ENCODE data around the gene NARS2. TPM values are rescaled to one million over a fixed set of nuclear protein-coding genes. Genes with fewer than 3 reads are reported as not detected.
"Not testable (repeated sequence)": the region's sequence is repeated elsewhere in the genome, so short reads cannot be mapped to it uniquely, and the experiment has no call there.

The NARS2 gene
- total RNA-seq, 4 donors from 2014 or later = 12.9 to 29.1 (median 18.7) TPM

DNA sequence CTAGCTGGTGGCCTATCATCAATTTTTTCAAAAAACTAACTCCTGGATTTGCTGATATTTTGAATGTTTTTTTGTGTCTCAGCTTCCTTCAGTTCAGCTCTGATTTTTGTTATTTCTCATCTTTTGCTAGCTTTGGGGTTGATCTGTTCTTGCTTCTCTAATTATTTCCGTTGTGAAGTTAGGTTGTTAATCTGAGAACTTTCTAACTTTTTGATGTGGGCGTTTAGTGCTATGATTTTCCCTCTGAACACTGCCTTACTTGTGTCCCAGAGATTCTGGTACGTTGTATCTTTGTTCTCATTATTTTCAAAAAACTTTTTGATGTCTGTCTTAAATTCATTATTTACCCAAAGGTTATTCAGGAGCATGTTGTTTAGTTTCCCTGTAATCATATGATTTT is 19.1 kb downstream of the NARS2 start:
- H3K27me3 ChIP-seq = no peaks in the 10 kb centered on the region
- peaks cover 0 to 5% of the 10 kb centered on the region in 2 donors for H3K36me3 ChIP-seq
- intact Hi-C loops (cut with DNase I; ENCODE audit: low total_unique reads) (no loop called here), in situ Hi-C loops (cut with MboI; ENCODE audit: low sequenced_read_pairs in 4 of 4) (loop anchor here in 3 of 4 donors (25.0 kb wide), 2 partner anchors 343 to 418 kb away; partner anchors contain the start of gene ALG8 (in 3 of the 3))
- ATAC-seq (no peak), DNase-seq (no peak)
- H3K4me3 ChIP-seq = no peak overlapping the region
- H3K4me1 ChIP-seq = peaks cover 2 to 6% of the 10 kb centered on the region in 2 donors
- no peak for TF ChIP-seq POLR2A (IDR thresholded peaks at IDR 0.05)
- TF ChIP-seq, protein P1, sequence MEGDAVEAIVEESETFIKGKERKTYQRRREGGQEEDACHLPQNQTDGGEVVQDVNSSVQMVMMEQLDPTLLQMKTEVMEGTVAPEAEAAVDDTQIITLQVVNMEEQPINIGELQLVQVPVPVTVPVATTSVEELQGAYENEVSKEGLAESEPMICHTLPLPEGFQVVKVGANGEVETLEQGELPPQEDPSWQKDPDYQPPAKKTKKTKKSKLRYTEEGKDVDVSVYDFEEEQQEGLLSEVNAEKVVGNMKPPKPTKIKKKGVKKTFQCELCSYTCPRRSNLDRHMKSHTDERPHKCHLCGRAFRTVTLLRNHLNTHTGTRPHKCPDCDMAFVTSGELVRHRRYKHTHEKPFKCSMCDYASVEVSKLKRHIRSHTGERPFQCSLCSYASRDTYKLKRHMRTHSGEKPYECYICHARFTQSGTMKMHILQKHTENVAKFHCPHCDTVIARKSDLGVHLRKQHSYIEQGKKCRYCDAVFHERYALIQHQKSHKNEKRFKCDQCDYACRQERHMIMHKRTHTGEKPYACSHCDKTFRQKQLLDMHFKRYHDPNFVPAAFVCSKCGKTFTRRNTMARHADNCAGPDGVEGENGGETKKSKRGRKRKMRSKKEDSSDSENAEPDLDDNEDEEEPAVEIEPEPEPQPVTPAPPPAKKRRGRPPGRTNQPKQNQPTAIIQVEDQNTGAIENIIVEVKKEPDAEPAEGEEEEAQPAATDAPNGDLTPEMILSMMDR (IDR thresholded peaks at IDR 0.05 in 4 of 5, conservative IDR thresholded peaks at IDR 0.05 in 1 of 5) = no peak
- no peaks in the 10 kb centered on the region for H3K9me3 ChIP-seq
- no peak overlapping the region for H3K27ac ChIP-seq

DNA sequence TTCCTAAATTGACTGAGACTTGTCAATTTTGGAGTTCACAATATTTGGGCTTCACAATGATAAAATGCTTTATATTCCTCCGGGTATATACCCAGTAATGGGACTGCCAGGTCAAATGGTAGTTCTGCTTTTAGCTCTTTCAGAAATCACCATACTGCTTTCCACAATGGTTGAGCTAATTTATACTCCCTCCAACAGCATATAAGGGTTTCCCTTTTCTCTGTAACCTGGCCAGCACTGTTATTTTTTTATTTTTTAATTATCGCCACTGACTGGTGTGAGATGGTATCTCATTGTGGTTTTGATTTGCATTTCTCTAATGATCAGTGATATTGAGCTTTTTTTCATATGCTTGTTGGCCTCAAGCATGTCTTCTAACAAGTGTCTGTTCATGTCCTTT is 21.8 kb downstream of the NARS2 start:
- ATAC-seq = no peak
- TF ChIP-seq POLR2A (IDR thresholded peaks at IDR 0.05) = no peak
- TF ChIP-seq, protein P1 (IDR thresholded peaks at IDR 0.05 in 4 of 5, conservative IDR thresholded peaks at IDR 0.05 in 1 of 5) = no peak
- Histone ChIP-seq H3K36me3 (peaks cover 0 to 5% of the 10 kb centered on the region in 2 donors), H3K4me1 (no peaks in the 10 kb centered on the region), H3K27ac (no peak overlapping the region), H3K9me3 (no peaks in the 10 kb centered on the region), H3K27me3 (no peaks in the 10 kb centered on the region), H3K4me3 (no peak overlapping the region)
- intact Hi-C loops (cut with DNase I; ENCODE audit: low total_unique reads) (no loop called here), in situ Hi-C loops (cut with MboI; ENCODE audit: low sequenced_read_pairs in 4 of 4) (loop anchor here in 3 of 4 donors (25.0 kb wide), 2 partner anchors 341 to 416 kb away; partner anchors contain the start of gene ALG8 (in 3 of the 3))
- no peak for DNase-seq

DNA sequence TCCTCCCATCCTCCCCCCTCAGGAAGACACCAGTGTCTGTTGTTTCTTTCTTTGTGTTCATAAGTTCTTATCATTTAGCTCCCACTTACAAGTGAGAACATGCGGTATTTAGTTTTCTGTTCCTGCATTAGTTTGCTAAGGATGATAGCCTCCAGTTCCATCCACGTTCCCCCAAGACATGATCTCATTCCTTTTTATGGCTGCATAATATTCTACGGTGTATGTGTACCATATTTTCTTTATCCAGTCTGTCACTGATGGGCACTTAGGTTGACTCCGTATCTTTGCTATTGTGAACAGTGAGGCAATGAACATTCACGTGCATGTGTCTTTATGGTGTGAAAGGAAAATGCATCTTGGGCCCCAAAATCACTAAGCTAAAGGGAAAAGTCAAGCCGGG is 22.5 kb downstream of the NARS2 start:
- H3K27ac ChIP-seq; H3K4me3 ChIP-seq; intact Hi-C loops (cut with DNase I; ENCODE audit: low total_unique reads); H3K4me1 ChIP-seq; H3K27me3 ChIP-seq; DNase-seq; H3K36me3 ChIP-seq; H3K9me3 ChIP-seq; ATAC-seq: not testable (repeated sequence)
- in situ Hi-C loops (cut with MboI; ENCODE audit: low sequenced_read_pairs in 4 of 4) = loop anchor here in 3 of 4 donors (25.0 kb wide), 2 partner anchors 340 to 415 kb away; partner anchors contain the start of gene ALG8 (in 3 of the 3)

- H3K27me3 ChIP-seq = no peaks in the 10 kb centered on the region
- no peak for DNase-seq
- intact Hi-C loops (cut with DNase I; ENCODE audit: low total_unique reads) = no loop called here
- H3K9me3 ChIP-seq = no peaks in the 10 kb centered on the region
- TF ChIP-seq POLR2A (IDR thresholded peaks at IDR 0.05) = no peak
- TF ChIP-seq, protein P1 (IDR thresholded peaks at IDR 0.05 in 4 of 5, conservative IDR thresholded peaks at IDR 0.05 in 1 of 5) = no peak
- H3K4me1 ChIP-seq = no peaks in the 10 kb centered on the region
- no peak overlapping the region for H3K4me3 ChIP-seq
- ATAC-seq = no peak
- no peaks in the 10 kb centered on the region for H3K36me3 ChIP-seq
- no peak overlapping the region for H3K27ac ChIP-seq
- in situ Hi-C loops (cut with MboI; ENCODE audit: low sequenced_read_pairs in 4 of 4) = loop anchor here in 3 of 4 donors (25.0 kb wide), 2 partner anchors 339 to 414 kb away; partner anchors contain the start of gene ALG8 (in 3 of the 3)
Measured at GRCh38 chr11:78551066-78551465, 23.6 kb downstream of the NARS2 start.

GRCh38 chr11:78549624-78550409 is 24.8 kb downstream of the NARS2 start:
- no peak for DNase-seq
- no peaks in the 10 kb centered on the region for H3K9me3 ChIP-seq
- no peak overlapping the region for H3K4me3 ChIP-seq
- in situ Hi-C loops (cut with MboI; ENCODE audit: low sequenced_read_pairs in 4 of 4) (loop anchor here in 3 of 4 donors (25.0 kb wide), 2 partner anchors 338 to 413 kb away; partner anchors contain the start of gene ALG8 (in 3 of the 3)), intact Hi-C loops (cut with DNase I; ENCODE audit: low total_unique reads) (no loop called here)
- H3K4me1 ChIP-seq = no peaks in the 10 kb centered on the region
- no peaks in the 10 kb centered on the region for H3K36me3 ChIP-seq
- no peaks in the 10 kb centered on the region for H3K27me3 ChIP-seq
- ATAC-seq = no peak
- TF ChIP-seq POLR2A (IDR thresholded peaks at IDR 0.05) = no peak
- TF ChIP-seq, protein P1 (IDR thresholded peaks at IDR 0.05 in 4 of 5, conservative IDR thresholded peaks at IDR 0.05 in 1 of 5) = no peak
- H3K27ac ChIP-seq = no peak overlapping the region
